Measurements from ENCODE around the gene RIPK4. TPM values are rescaled to one million over a fixed set of nuclear protein-coding genes. Genes with fewer than 3 reads are reported as not detected.
A peak's percentile ranks its signal among the peaks of the same experiment; 100 is the strongest.

RIPK4 gene
- total and polyA plus RNA-seq, 8 donors: 8.7 to 37.6 (median 21.2) TPM

- no peak for DNase-seq
- peak overlapping the region in 3 of 5 donors; percentile 40 to 69 (median 60) for H3K27ac ChIP-seq
- intact Hi-C loops (cut with DNase I; ENCODE audit: low total_unique reads): no loop called here
- H3K4me3 ChIP-seq: no peak overlapping the region
- TF ChIP-seq CTCF (IDR thresholded peaks at IDR 0.05) (no peak), POLR2AphosphoS5 (IDR thresholded peaks at IDR 0.05) (no peak), EP300 (IDR thresholded peaks at IDR 0.05) (no peak), POLR2A (IDR thresholded peaks at IDR 0.05) (no peak)
- H3K36me3 ChIP-seq: peaks cover 19 to 47% (median 35%) of the 10 kb centered on the region in 4 donors
- peaks cover 0 to 21% (median 0%) of the 10 kb centered on the region in 3 donors for H3K27me3 ChIP-seq
- H3K9me3 ChIP-seq: no peaks in the 10 kb centered on the region
- peaks cover 15 to 58% (median 40%) of the 10 kb centered on the region in 4 donors for H3K4me1 ChIP-seq
- 79 to 84% (median 82%) methylated on average over 11 to 16 of the region's 16 CpGs for WGBS, 5 donors
These were observed 16.2 kb downstream of the RIPK4 start for GRCh38 chr21:41750532-41751151.

- TF ChIP-seq POLR2A (IDR thresholded peaks at IDR 0.05): no peak
- no peaks in the 10 kb centered on the region for H3K9me3 ChIP-seq
- H3K4me1 ChIP-seq: peaks cover 15 to 59% (median 37%) of the 10 kb centered on the region in 4 donors
- DNase-seq: no peak
- H3K4me3 ChIP-seq: no peak overlapping the region
- peaks cover 17 to 48% (median 36%) of the 10 kb centered on the region in 4 donors for H3K36me3 ChIP-seq
- no peak overlapping the region for H3K27ac ChIP-seq
- peaks cover 0 to 21% (median 0%) of the 10 kb centered on the region in 3 donors for H3K27me3 ChIP-seq
- 57 to 78% (median 68%) methylated on average over 7 of the region's 7 CpGs for WGBS, 5 donors
- intact Hi-C loops (cut with DNase I; ENCODE audit: low total_unique reads): no loop called here
These were observed 16.8 kb downstream of the RIPK4 start for GRCh38 chr21:41750051-41750450.

GRCh38 chr21:41749286-41749685, 17.6 kb downstream of the RIPK4 start:
- 86 to 92% (median 88%) methylated on average over 9 to 10 of the region's 10 CpGs for WGBS, 5 donors
- Histone ChIP-seq H3K4me3 (no peak overlapping the region), H3K27ac (no peak overlapping the region), H3K9me3 (no peaks in the 10 kb centered on the region), H3K36me3 (peaks cover 17 to 53% (median 41%) of the 10 kb centered on the region in 4 donors), H3K4me1 (peaks cover 10 to 55% (median 32%) of the 10 kb centered on the region in 4 donors), H3K27me3 (peaks cover 0 to 21% (median 0%) of the 10 kb centered on the region in 3 donors)
- intact Hi-C loops (cut with DNase I; ENCODE audit: low total_unique reads): no loop called here
- TF ChIP-seq EP300 (IDR thresholded peaks at IDR 0.05) (no peak), CTCF (IDR thresholded peaks at IDR 0.05) (no peak), POLR2AphosphoS5 (IDR thresholded peaks at IDR 0.05) (no peak), POLR2A (IDR thresholded peaks at IDR 0.05) (no peak)
- DNase-seq: no peak

GRCh38 chr21:41747943-41748738, 18.7 kb downstream of the RIPK4 start:
- Histone ChIP-seq H3K36me3 (peaks cover 18 to 64% (median 52%) of the 10 kb centered on the region in 4 donors), H3K4me1 (peaks cover 10 to 55% (median 31%) of the 10 kb centered on the region in 4 donors)

More at GRCh38 chr21:41747943-41748738, 18.7 kb downstream of the RIPK4 start:
- Histone ChIP-seq H3K4me3 (no peak overlapping the region), H3K27ac (no peak overlapping the region), H3K9me3 (no peaks in the 10 kb centered on the region), H3K27me3 (peaks cover 0 to 24% (median 0%) of the 10 kb centered on the region in 3 donors)
- no peak for DNase-seq
- intact Hi-C loops (cut with DNase I; ENCODE audit: low total_unique reads): no loop called here
- TF ChIP-seq EP300 (IDR thresholded peaks at IDR 0.05) (no peak), CTCF (IDR thresholded peaks at IDR 0.05) (no peak), POLR2A (IDR thresholded peaks at IDR 0.05) (no peak), POLR2AphosphoS5 (IDR thresholded peaks at IDR 0.05) (no peak)
- 83 to 92% (median 85%) methylated on average over 20 of the region's 20 CpGs for WGBS, 5 donors
